NCI-H1436 (cell line): ENCODE results near the gene SLC6A4.
"Not testable (repeated sequence)": the region's sequence is repeated elsewhere in the genome, so short reads cannot be mapped to it uniquely, and the experiment has no call there.

Experiments
- DNase-seq: peaks from one replicate; lab custom pipeline; 2025; lab: John Stamatoyannopoulos, UW

Gene SLC6A4

GRCh38 chr17:30219315-30219714, 16.2 kb downstream of the SLC6A4 start:
- no peak for DNase-seq

GRCh38 chr17:30218799-30219198, 16.7 kb downstream of the SLC6A4 start:
- no peak for DNase-seq

- DNase-seq = no peak
Measured at GRCh38 chr17:30217746-30218245, 17.7 kb downstream of the SLC6A4 start.

- DNase-seq = no peak
Measured at GRCh38 chr17:30217054-30217453, 18.4 kb downstream of the SLC6A4 start.

- DNase-seq = no peak
Measured at GRCh38 chr17:30212750-30213149, 22.7 kb downstream of the SLC6A4 start.

GRCh38 chr17:30211371-30211770, 24.1 kb downstream of the SLC6A4 start:
- no peak for DNase-seq

GRCh38 chr17:30210901-30211300, 24.6 kb downstream of the SLC6A4 start:
- no peak for DNase-seq

GRCh38 chr17:30210366-30210765, 25.1 kb downstream of the SLC6A4 start:
- DNase-seq = no peak

- DNase-seq = no peak
Measured at GRCh38 chr17:30209930-30210329, 25.6 kb downstream of the SLC6A4 start.

- DNase-seq = no peak
Measured at GRCh38 chr17:30208214-30208613, 27.3 kb downstream of the SLC6A4 start.

GRCh38 chr17:30207655-30208054, 27.8 kb downstream of the SLC6A4 start:
- no peak for DNase-seq

GRCh38 chr17:30203471-30203981, 32.0 kb downstream of the SLC6A4 start:
- DNase-seq = no peak

- DNase-seq = not testable (repeated sequence)
Measured at GRCh38 chr17:30200656-30201055, 34.8 kb downstream of the SLC6A4 start.

- no peak for DNase-seq
Measured at GRCh38 chr17:30200106-30200505, 35.4 kb downstream of the SLC6A4 start.

- no peak for DNase-seq
Measured at GRCh38 chr17:30199600-30199999, 35.9 kb downstream of the SLC6A4 start.

GRCh38 chr17:30197416-30197815, 38.1 kb downstream of the SLC6A4 start:
- no peak for DNase-seq

- no peak for DNase-seq
Measured at GRCh38 chr17:30196504-30196903, 39.0 kb downstream of the SLC6A4 start.

GRCh38 chr17:30191072-30191471, 44.4 kb downstream of the SLC6A4 start:
- DNase-seq = no peak

GRCh38 chr17:30188211-30188939, 47.1 kb downstream of the SLC6A4 start:
- no peak for DNase-seq

GRCh38 chr17:30187573-30187972, 47.9 kb downstream of the SLC6A4 start:
- DNase-seq = no peak

GRCh38 chr17:30186761-30187160, 48.7 kb downstream of the SLC6A4 start:
- no peak for DNase-seq

- no peak for DNase-seq
Measured at GRCh38 chr17:30176855-30177254, 58.6 kb downstream of the SLC6A4 start.

- no peak for DNase-seq
Measured at GRCh38 chr17:30174556-30174955, 60.9 kb downstream of the SLC6A4 start.

GRCh38 chr17:30173649-30174048, 61.8 kb downstream of the SLC6A4 start:
- no peak for DNase-seq
